HG03460 (cell line): ENCODE data around the gene PLA2G3.

ENCODE experiments used
- ATAC-seq: cut with Tn5 transposase; IDR thresholded peaks from one replicate; pipeline ENCODE4 v1.9.1; 2021; ENCODE audit not compliant: unreplicated experiment

The PLA2G3 gene

GRCh38 chr22:31088233-31088986 lies 51.9 kb downstream of the PLA2G3 start:
- no peak for ATAC-seq

- no peak for ATAC-seq
Observed at GRCh38 chr22:31087744-31088215, 52.5 kb downstream of the PLA2G3 start.

DNA sequence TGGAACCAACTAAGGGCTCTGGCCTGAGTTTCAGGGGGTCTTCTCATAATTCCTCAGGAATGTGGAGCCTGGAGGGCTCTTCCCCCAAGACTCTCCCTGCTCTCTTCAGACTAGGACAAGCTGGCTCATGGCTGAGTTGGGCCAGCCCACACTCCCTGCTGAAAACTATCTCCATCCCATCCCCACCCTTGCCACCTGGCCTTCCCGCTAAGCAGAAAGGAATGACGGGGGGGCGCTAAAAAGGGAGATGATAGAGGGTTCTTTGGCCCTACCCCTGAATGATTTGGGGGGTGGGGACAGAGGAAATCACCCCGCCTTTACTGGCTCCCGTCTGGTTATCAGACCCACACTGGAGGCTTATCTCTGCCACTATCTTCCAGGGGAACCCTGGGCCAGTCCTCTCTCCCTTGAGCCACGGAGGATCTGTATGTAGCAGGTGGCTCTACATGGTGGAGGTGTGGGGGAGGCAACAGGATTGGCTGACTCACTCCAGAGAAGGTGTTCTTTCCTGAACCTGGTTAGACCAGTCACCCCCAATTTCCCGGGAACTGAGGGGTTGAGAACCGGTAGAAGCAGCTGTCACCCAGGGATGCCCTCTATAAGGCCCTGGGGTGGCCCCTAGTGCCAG lies 53.5 kb downstream of the PLA2G3 start:
- no peak for ATAC-seq

- no peak for ATAC-seq
Observed at GRCh38 chr22:31085928-31086327, 54.4 kb downstream of the PLA2G3 start.

DNA sequence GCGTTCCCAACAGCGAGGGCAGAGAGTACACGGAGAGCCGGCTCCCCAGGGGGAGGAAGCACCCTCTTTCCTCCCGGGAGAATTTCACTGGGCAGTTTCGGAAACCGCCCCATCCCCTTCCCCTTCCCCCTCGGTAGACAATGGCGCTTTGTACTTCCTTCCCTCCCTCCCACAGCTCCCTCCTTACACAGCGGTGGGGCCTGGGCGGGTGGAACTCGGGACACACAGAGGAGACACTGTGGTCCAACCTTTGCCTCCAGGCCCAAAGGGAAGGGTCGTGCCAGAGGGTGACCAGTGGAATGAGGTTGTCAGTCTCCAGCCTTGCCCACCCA lies 54.8 kb downstream of the PLA2G3 start:
- no peak for ATAC-seq

- peak; percentile 46 for ATAC-seq
Observed at GRCh38 chr22:31084811-31085492, 55.4 kb downstream of the PLA2G3 start.
